MG63 (cell line): ENCODE measurements around the gene RERGL. TPM values are rescaled to one million over a fixed set of nuclear protein-coding genes. Genes with fewer than 3 reads are reported as not detected.
"Not testable (repeated sequence)": the region's sequence is repeated elsewhere in the genome, so short reads cannot be mapped to it uniquely, and the experiment has no call there.

Experiments
- DNase-seq: peaks from one replicate; pipeline ENCODE4 v3.0.0-alpha.2; 2020
- H3K27me3 ChIP-seq: fragments of 250-450 bp; sonication (Bioruptor Pico); 2 replicates; pipeline ENCODE4 v1.5.1; 2020; ENCODE audit warnings: mild to moderate bottlenecking, moderate library complexity
- H3K36me3 ChIP-seq: fragments of 250-450 bp; sonication (Bioruptor Pico); 2 replicates; pipeline ENCODE4 v1.5.1; 2020; ENCODE audit warnings: mild to moderate bottlenecking, moderate library complexity
- H3K4me3 ChIP-seq: fragments of 250-450 bp; sonication (Bioruptor Pico); 2 replicates; pipeline ENCODE4 v1.5.1; 2020; ENCODE audit warnings: mild to moderate bottlenecking, moderate library complexity
- H3K9me3 ChIP-seq: fragments of 250-450 bp; sonication (Bioruptor Pico); 2 replicates; pipeline ENCODE4 v1.5.1; 2020; ENCODE audit warnings: mild to moderate bottlenecking, moderate library complexity
- total RNA-seq: library from RNA; depleted of rRNA; stranded (reverse); fragments of >200 nt; shearing (Covaris generic); gene quantifications from 2 replicates; pipeline ENCODE4 v1.2.3, GENCODE V29; 2014; ENCODE audit warnings: low replicate concordance; rRNA removed

Gene RERGL
- total RNA-seq, result not detected in 2 replicates

- H3K27me3 ChIP-seq, result no peaks in the 10 kb centered on the region
Observed at GRCh38 chr12:18090093-18090492, at the start of gene RERGL. TSS of gene RERGL (minus strand) at chr12:18090193. CDS start at chr12:18090140, 53 bp downstream.

GRCh38 chr12:18139254-18139653, 49.3 kb upstream of the RERGL start:
- no peak for DNase-seq

More at GRCh38 chr12:18090093-18090492, at the start of gene RERGL:
- DNase-seq, result no peak
- Histone ChIP-seq H3K9me3 (no peaks in the 10 kb centered on the region), H3K36me3 (no peaks in the 10 kb centered on the region), H3K4me3 (no peak within 1 kb of the TSS)

GRCh38 chr12:18135509-18135908, 45.5 kb upstream of the RERGL start:
- Histone ChIP-seq H3K36me3 (no peaks in the 10 kb centered on the region), H3K27me3 (no peaks in the 10 kb centered on the region), H3K9me3 (no peaks in the 10 kb centered on the region), H3K4me3 (no peak overlapping the region)
- peak; percentile 51 for DNase-seq

More at GRCh38 chr12:18139254-18139653, 49.3 kb upstream of the RERGL start:
- Histone ChIP-seq H3K4me3 (no peak overlapping the region), H3K9me3 (no peaks in the 10 kb centered on the region), H3K36me3 (no peaks in the 10 kb centered on the region), H3K27me3 (no peaks in the 10 kb centered on the region)

- no peak for DNase-seq
Observed at GRCh38 chr12:18135086-18135485, 45.1 kb upstream of the RERGL start.

GRCh38 chr12:18130851-18131250, 40.9 kb upstream of the RERGL start:
- H3K4me3 ChIP-seq, result no peak overlapping the region
- no peaks in the 10 kb centered on the region for H3K36me3 ChIP-seq
- no peak for DNase-seq
- H3K27me3 ChIP-seq, result no peaks in the 10 kb centered on the region
- peaks cover 2% of the 10 kb centered on the region for H3K9me3 ChIP-seq

More at GRCh38 chr12:18135086-18135485, 45.1 kb upstream of the RERGL start:
- Histone ChIP-seq H3K36me3 (no peaks in the 10 kb centered on the region), H3K27me3 (no peaks in the 10 kb centered on the region), H3K4me3 (no peak overlapping the region), H3K9me3 (no peaks in the 10 kb centered on the region)

- Histone ChIP-seq H3K27me3 (no peaks in the 10 kb centered on the region), H3K36me3 (no peaks in the 10 kb centered on the region), H3K4me3 (no peak overlapping the region), H3K9me3 (peaks cover 14% of the 10 kb centered on the region)
- DNase-seq, result no peak
Observed at GRCh38 chr12:18123707-18124106, 33.7 kb upstream of the RERGL start.

- Histone ChIP-seq H3K27me3 (no peaks in the 10 kb centered on the region), H3K4me3 (no peak overlapping the region), H3K9me3 (peaks cover 12% of the 10 kb centered on the region), H3K36me3 (no peaks in the 10 kb centered on the region)
- no peak for DNase-seq
Observed at GRCh38 chr12:18120899-18121298, 30.9 kb upstream of the RERGL start.

- Histone ChIP-seq H3K36me3 (no peaks in the 10 kb centered on the region), H3K9me3 (no peaks in the 10 kb centered on the region), H3K27me3 (no peaks in the 10 kb centered on the region), H3K4me3 (no peak overlapping the region)
- no peak for DNase-seq
Observed at GRCh38 chr12:18108611-18109010, 18.6 kb upstream of the RERGL start.

GRCh38 chr12:18103624-18104023, 13.6 kb upstream of the RERGL start:
- Histone ChIP-seq H3K27me3 (no peaks in the 10 kb centered on the region), H3K9me3 (no peaks in the 10 kb centered on the region), H3K36me3 (no peaks in the 10 kb centered on the region), H3K4me3 (no peak overlapping the region)
- DNase-seq, result no peak

- Histone ChIP-seq H3K27me3 (no peaks in the 10 kb centered on the region), H3K36me3 (no peaks in the 10 kb centered on the region), H3K4me3 (no peak overlapping the region), H3K9me3 (no peaks in the 10 kb centered on the region)
- DNase-seq, result no peak
Observed at GRCh38 chr12:18101043-18101442, 11.1 kb upstream of the RERGL start.

GRCh38 chr12:18084080-18084479, 5.9 kb downstream of the RERGL start:
- H3K9me3 ChIP-seq, result no peaks in the 10 kb centered on the region
- no peak for DNase-seq

GRCh38 chr12:18079541-18080246, 10.3 kb downstream of the RERGL start:
- Histone ChIP-seq H3K4me3 (no peak overlapping the region), H3K9me3 (no peaks in the 10 kb centered on the region), H3K27me3 (no peaks in the 10 kb centered on the region), H3K36me3 (no peaks in the 10 kb centered on the region)
- no peak for DNase-seq

More at GRCh38 chr12:18084080-18084479, 5.9 kb downstream of the RERGL start:
- Histone ChIP-seq H3K36me3 (no peaks in the 10 kb centered on the region), H3K27me3 (no peaks in the 10 kb centered on the region), H3K4me3 (no peak overlapping the region)

- Histone ChIP-seq H3K4me3 (no peak overlapping the region), H3K27me3 (no peaks in the 10 kb centered on the region), H3K9me3 (no peaks in the 10 kb centered on the region), H3K36me3 (no peaks in the 10 kb centered on the region)
- no peak for DNase-seq
Observed at GRCh38 chr12:18074001-18074400, 16.0 kb downstream of the RERGL start.

- Histone ChIP-seq H3K9me3 (no peaks in the 10 kb centered on the region), H3K27me3 (no peaks in the 10 kb centered on the region), H3K36me3 (no peaks in the 10 kb centered on the region), H3K4me3 (no peak overlapping the region)
- no peak for DNase-seq
Observed at GRCh38 chr12:18072723-18073122, 17.3 kb downstream of the RERGL start.

- Histone ChIP-seq H3K4me3 (no peak overlapping the region), H3K36me3 (no peaks in the 10 kb centered on the region), H3K27me3 (no peaks in the 10 kb centered on the region), H3K9me3 (no peaks in the 10 kb centered on the region)
- DNase-seq, result no peak
Observed at GRCh38 chr12:18071336-18071735, 18.7 kb downstream of the RERGL start.

GRCh38 chr12:18068355-18068754, 21.6 kb downstream of the RERGL start:
- no peak for DNase-seq
- Histone ChIP-seq H3K9me3 (no peaks in the 10 kb centered on the region), H3K36me3 (no peaks in the 10 kb centered on the region), H3K27me3 (no peaks in the 10 kb centered on the region), H3K4me3 (no peak overlapping the region)

- Histone ChIP-seq H3K4me3 (no peak overlapping the region), H3K27me3 (no peaks in the 10 kb centered on the region), H3K9me3 (no peaks in the 10 kb centered on the region; the same call in 1 of the 2 replicates), H3K36me3 (no peaks in the 10 kb centered on the region)
- no peak for DNase-seq
Observed at GRCh38 chr12:18066666-18067065, 23.3 kb downstream of the RERGL start.

GRCh38 chr12:18062867-18063266, 27.1 kb downstream of the RERGL start:
- DNase-seq, H3K27me3 ChIP-seq, H3K9me3 ChIP-seq, H3K4me3 ChIP-seq, H3K36me3 ChIP-seq: not testable (repeated sequence)
